ENCODE results near the gene CTSE.
A peak's percentile ranks its signal among the peaks of the same experiment; 100 is the strongest.
"Not testable (repeated sequence)": the region's sequence is repeated elsewhere in the genome, so short reads cannot be mapped to it uniquely, and the experiment has no call there.

CTSE gene

GRCh38 chr1:206013026-206013795 lies 10.5 kb downstream of the CTSE start:
- DNase-seq, result no peak

- peak; percentile 49 for DNase-seq
Measured at GRCh38 chr1:206012086-206012859, 11.4 kb downstream of the CTSE start.

GRCh38 chr1:206011057-206011456 lies 12.6 kb downstream of the CTSE start:
- DNase-seq, result no peak

- DNase-seq, result no peak
Measured at GRCh38 chr1:206010060-206010459, 13.6 kb downstream of the CTSE start.

DNA sequence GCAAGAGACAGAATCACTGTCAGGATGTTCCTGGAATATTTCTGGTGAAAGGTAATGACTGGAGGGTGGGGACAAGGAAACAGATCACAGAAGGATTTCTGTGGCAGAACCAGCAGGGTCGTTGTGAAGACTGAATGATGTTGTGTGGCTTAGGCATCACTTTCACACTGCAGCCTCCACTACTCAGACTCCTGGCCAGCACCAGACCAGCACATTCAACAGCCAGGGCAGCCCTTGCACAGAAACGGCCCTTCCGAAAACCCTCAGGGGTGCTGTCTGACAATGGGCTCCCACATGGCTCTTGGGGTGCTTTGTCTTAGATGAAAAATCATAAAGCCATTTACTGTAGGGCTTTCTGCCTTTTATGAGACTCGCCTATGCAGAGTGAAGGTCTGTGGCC lies 16.7 kb downstream of the CTSE start:
- no peak for DNase-seq

DNA sequence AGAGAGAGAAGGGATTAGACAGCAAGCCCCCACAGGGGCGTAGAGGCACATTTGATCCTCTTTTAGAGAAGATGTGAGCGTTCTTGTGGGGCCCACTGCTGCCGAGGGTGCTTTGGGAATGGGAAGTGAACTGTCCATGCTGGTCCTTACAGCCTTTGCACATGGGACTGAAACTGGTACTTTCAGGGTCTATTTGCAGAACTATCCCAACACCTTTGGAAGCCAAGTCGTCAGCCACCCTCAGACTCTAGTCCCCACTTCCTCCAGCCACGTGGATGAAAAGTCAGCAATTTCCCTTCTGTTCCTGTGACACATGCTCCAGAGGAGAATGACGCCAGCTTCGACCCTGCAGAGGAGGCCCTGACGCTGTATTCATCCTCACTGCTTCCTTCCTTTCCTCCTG lies 17.9 kb downstream of the CTSE start:
- DNase-seq, result no peak

DNA sequence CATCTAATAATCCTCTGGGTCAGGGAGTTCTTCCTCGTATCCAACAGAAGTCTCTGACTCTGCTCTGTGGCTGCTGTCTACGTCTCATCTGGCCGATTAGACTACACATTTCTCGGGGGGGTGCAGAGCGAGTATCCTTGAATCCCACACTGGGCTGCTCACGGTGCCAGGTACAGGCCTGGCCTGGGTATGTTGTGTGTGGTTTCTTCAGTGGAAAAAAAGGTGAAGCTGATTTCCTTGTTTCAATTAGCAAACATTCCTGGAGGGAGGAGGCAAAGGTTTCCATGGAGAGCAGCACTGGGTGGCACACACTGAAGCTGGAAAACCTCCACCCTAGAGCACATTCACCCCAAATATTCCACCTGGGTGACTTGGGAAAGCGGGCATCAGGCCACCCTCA lies 18.5 kb downstream of the CTSE start:
- no peak for DNase-seq

GRCh38 chr1:206004826-206005225 lies 18.9 kb downstream of the CTSE start:
- DNase-seq, result no peak

DNA sequence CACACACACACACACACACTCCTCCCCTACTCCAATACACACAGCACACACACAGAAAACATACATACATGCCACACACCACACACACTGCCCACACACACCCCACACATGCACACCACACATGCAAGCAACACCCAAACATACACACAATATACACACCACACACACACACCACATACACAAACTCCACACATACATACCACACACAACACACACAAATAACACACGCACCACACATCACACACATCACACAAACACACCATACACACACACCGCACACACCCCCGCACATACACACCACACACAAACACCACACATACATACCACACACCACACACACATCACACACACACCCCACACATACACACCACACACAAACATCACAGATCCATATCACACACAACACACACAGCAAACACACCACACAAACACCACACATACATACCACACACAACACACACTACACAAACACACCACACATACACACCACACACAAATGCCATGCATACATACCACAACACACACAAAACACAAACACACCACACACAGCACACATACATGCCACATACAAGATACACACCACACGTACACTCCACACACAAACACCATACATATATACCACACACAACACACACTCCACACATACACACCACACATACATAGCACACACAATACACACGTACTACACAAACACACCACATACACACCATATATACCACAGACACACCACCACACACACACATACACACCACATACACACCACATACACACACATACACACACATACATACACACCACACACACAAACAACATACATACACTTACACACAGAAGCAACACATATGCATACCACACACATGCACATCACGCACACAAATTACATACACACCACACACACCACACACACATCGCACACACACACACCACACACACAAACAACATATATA lies 19.6 kb downstream of the CTSE start:
- DNase-seq, result no peak

GRCh38 chr1:206002871-206003801 lies 20.6 kb downstream of the CTSE start, which contains the start of gene RAB7B:
Gene RAB7B (minus strand): TSS chr1:206003395. CDS start chr1:205994135, 9,260 bp downstream.
- no peak for DNase-seq

GRCh38 chr1:206002160-206002559 lies 21.5 kb downstream of the CTSE start:
- DNase-seq, result no peak

DNA sequence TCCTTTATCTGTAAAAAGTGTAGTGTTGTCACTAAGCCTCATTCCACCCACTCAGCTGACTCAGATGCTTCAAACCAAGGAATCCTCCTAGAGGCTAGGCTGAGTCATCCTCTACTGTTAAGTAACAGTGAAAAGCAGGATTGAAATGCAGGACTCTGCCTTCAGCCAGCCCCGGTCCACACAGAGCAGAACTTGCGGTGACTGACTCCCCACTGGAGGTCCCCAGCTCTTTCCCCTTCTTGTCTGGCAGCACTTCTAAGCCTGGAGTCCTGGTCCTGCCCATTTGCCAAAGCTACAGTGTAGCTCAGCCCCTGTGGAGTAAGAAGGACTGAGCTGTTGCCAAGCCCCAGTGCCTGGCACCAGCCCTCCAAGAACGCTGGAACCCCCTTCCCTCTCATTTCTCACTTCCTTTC lies 22.2 kb downstream of the CTSE start:
- DNase-seq, result no peak

DNA sequence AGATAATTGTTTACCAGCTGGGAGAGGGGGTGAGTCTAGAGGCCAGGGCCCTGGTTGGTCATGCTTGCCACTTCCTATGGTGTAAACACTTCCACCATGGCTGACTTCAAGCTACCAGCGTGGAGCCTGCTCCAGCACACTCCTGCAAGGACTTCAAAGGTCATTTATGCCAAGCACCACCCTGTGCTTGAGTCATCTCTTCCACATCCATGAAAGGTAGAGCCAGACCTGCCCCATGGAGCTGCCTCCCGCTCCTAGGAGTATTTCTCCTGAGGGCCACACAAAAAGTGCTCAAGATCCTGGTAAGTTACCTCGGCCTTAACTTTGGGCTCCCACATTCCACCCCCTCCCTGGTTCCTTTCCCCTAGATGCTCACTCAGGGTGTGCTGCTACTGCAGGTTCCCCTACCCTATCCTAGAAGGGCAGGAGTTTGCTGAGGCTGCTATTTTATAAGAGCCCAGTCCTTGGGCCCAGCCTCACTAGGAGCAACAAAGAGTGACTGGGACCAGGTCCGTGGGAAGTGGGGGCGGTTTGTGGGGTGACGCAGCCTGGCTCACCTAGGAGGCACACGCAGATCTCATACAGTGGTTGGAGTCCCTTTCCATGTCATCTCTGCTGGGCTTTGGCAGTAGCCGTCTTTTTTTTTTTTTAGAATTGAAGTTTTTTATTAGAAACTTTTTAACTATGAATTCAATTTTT lies 22.9 kb downstream of the CTSE start:
- DNase-seq, result no peak

GRCh38 chr1:205998457-205999241 lies 25.0 kb downstream of the CTSE start:
- no peak for DNase-seq

GRCh38 chr1:205996641-205997040 lies 27.1 kb downstream of the CTSE start:
- not testable (repeated sequence) for DNase-seq

DNA sequence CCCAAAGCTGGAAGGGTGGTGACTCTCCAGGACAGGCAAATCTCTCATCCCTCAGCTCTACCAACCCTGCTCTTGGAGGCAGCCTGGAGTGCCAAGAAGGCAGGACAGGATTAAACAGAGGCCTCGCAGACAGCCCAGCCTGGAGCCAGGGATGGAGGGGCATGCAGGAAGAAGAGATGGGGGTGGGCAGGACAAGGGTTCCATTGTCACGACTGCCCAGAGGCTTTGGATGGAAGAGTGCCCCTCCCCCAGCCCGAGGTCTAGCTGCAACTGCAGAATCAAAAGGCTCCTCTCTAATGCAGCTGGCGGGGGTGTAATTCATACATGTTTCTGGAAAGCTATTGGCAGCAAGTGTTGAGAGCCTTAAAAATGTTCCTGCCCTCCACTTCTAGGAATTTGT lies 29.3 kb downstream of the CTSE start:
- DNase-seq, result no peak

GRCh38 chr1:205993068-205993467 lies 30.6 kb downstream of the CTSE start:
- DNase-seq, result no peak

DNA sequence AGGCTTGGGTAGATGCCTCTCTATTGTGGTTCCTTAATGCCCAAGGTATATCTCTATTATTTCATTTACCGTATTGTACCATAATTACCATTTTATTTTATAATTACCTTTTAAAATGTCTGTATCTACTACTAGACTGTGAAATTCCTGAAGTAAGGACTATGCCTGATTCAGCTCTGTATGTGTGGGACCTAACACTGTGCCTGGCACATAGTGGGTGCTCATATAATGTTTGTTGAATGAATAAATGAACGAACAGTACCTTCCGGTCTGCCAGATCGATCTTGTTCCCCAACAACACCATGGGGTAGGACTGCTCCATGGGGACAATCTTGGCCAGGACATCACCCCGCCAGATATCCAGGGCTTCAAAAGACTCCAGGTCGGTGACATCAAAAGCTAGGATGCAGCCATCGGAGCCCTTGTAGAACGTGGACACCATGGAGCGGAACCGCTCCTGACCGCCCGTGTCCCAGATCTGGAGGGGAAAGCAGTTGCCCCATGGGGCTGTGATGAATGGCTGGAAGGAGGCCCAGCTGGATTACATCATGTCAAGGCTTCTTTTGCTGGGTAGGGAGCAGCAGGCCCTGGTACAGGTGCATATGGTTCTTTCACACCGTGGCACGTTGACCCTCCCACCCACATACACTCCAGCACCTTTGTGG lies 31.3 kb downstream of the CTSE start:
- DNase-seq, result no peak

DNA sequence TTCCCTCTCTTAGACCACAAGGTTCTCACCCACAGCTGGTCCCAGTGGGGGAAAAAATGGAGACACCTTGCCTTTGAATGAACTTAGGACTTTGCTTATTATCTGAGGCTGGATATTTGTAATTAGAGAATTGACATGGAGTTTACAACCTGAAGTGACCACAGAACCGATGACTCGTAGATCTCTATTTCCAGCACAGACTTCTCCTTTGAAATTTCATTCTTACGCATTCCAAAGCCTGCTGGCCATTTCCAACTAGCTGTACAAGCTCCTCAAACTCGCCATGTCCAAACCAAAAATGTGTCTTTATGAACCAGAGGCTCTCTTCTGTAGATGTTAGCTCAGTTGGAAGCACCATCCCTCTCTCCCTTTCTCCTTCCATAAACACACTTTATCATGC lies 32.5 kb downstream of the CTSE start:
- DNase-seq, result no peak

DNA sequence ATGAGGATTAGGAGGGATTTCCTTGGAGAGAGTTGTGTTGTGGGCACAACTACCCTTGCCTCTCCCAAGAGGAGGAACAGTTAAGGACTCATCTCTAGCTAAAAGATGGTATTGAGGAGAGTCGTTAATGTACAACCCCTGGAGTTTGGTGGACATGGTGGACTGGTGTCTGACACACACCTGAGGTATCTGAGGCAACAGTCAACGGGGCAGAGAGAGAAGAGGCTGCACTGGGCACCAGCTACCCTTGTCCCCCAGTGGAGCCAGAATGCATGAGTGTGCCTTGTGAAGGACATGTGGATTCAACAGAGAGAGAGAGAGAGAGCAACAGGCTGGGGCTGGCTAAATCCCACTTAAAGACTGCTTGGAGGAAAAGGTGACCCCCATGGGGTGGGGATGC lies 33.5 kb downstream of the CTSE start:
- DNase-seq, result no peak
